ENCODE data around the gene CEP112. TPM values are rescaled to one million over a fixed set of nuclear protein-coding genes. Genes with fewer than 3 reads are reported as not detected.

CEP112 gene
- total and polyA plus RNA-seq, 2 of the 4 experiments (the other 2 are of a cell fraction), result 2.5 to 5.6 TPM

DNA sequence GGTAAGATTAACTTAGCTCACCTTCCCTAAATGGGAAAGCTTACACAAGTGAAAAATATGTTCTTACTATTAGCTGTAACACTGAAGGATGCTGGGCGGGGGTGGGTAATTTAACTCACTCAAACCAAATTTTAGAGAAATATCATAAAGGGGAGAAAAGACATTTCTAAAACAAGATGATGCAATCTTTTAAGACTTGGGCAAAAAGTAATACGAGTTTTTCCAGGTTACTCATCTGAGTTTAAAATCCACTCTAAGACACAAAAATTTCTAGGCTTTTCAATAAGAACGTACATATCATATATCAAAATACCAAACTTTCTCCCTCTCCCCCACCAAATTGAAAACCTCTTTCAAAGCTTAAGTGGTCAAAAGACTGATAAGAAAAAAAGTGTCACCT is 228.8 kb downstream of the CEP112 start:
- H4K20me1 ChIP-seq (ENCODE audit: insufficient read depth, low read length), result no peaks in the 10 kb centered on the region
- in situ Hi-C loops (cut with MboI; ENCODE audit: low sequenced_read_pairs), result no loop called here
- H3K23ac ChIP-seq (ENCODE audit: low read depth, low read length), result no peak overlapping the region
- ChIA-PET POLR2A (ENCODE audit: unreplicated experiment) (no interaction called here), CTCF (no interaction called here)
- H3K4me2 ChIP-seq (ENCODE audit: low read depth, low read length), result no peak overlapping the region
- intact Hi-C loops (cut with micrococcal nuclease), result no loop called here
- H2BK120ac ChIP-seq (ENCODE audit: low read depth, low read length), result no peak overlapping the region
- DNase-seq (no peak), ATAC-seq (ENCODE audit: low read depth) (no peak)
- H3K79me1 ChIP-seq (ENCODE audit: low read depth in 1 of 2, low read length in 2 of 2), result no peaks in the 10 kb centered on the region
- H3K14ac ChIP-seq (replicated peaks; ENCODE audit: low read depth, low read length), result no peak overlapping the region
- no peaks in the 10 kb centered on the region for H3K27me3 ChIP-seq (ENCODE audit: control insufficient read depth, insufficient read depth, low read length)
- H2BK20ac ChIP-seq (ENCODE audit: low read depth, low read length), result no peak overlapping the region
- peaks cover 2% of the 10 kb centered on the region; the same call in 1 of the 2 replicates for H3K36me3 ChIP-seq (ENCODE audit: control insufficient read depth, insufficient read depth, low read length)
- no peak overlapping the region for H3K4me3 ChIP-seq (ENCODE audit: insufficient read depth, low read depth, low read length)
- H2BK5ac ChIP-seq (ENCODE audit: low read depth, low read length, poor library complexity, severe bottlenecking), result no peak overlapping the region
- WGBS, 2 experiments (ENCODE audit: extremely low coverage in 2 of 2, insufficient read length in 1 of 2), result 100% methylated on average over 1 of the region's 3 CpGs; no CpG with 5 or more reads in 1 of the 2 experiments
- no peak overlapping the region for H4K91ac ChIP-seq (ENCODE audit: insufficient read depth, low read depth, low read length)
- no peak overlapping the region for H3K9ac ChIP-seq (ENCODE audit: low read depth, low read length)
- H4K8ac ChIP-seq (ENCODE audit: low read depth in 2 of 2, low read length in 2 of 2), result no peak overlapping the region
- no peaks in the 10 kb centered on the region for H3K9me1 ChIP-seq (ENCODE audit: insufficient read depth, low read length)
- H2AK5ac ChIP-seq (ENCODE audit: low read depth, low read length), result no peak overlapping the region
- no peak overlapping the region for H3K4ac ChIP-seq (ENCODE audit: low read depth, low read length)
- no peak overlapping the region for H3K56ac ChIP-seq (ENCODE audit: extremely low read depth, insufficient read depth, low read length)
- no peak overlapping the region for H4K5ac ChIP-seq (ENCODE audit: low read depth, low read length)
- H2BK15ac ChIP-seq (ENCODE audit: low read depth, low read length), result no peak overlapping the region
- peaks cover 8% of the 10 kb centered on the region; the same call in 1 of the 2 replicates for H3K9me3 ChIP-seq (ENCODE audit: control insufficient read depth, insufficient read depth, low read length)
- H2AFZ ChIP-seq (replicated peaks; ENCODE audit: low read length, poor library complexity), result no peak overlapping the region
- TF ChIP-seq CEBPB (IDR thresholded peaks at IDR 0.05; ENCODE audit: low read depth, low read length) (peak; percentile 60), BHLHE40 (IDR thresholded peaks at IDR 0.05; ENCODE audit: low read depth, low read length) (no peak)
- dilution Hi-C loops (cut with HindIII; ENCODE audit: low sequenced_read_pairs, unreplicated experiment), result no loop called here
- H3K18ac ChIP-seq (ENCODE audit: low read depth, low read length), result no peak overlapping the region
- no peak overlapping the region for H3K27ac ChIP-seq (ENCODE audit: insufficient read depth, low read length)
- H3K4me1 ChIP-seq (ENCODE audit: control insufficient read depth, insufficient read depth, low read length), result no peaks in the 10 kb centered on the region
- H2AK9ac ChIP-seq (replicated peaks; ENCODE audit: low read depth, low read length, poor library complexity), result no peak overlapping the region
- no TSS peak for BruUV-seq (replicated peaks)

Data from IMR-90 (cell line).